GM18867 (cell line): ENCODE measurements around the gene ADH1C.
"Not testable (repeated sequence)": the region's sequence is repeated elsewhere in the genome, so short reads cannot be mapped to it uniquely, and the experiment has no call there.

Experiments used
- ATAC-seq: cut with Tn5 transposase; IDR thresholded peaks from one replicate; pipeline ENCODE4 v1.9.1; 2021; ENCODE audit warnings: mild to moderate bottlenecking, moderate library complexity; ENCODE audit not compliant: unreplicated experiment

Gene ADH1C

DNA sequence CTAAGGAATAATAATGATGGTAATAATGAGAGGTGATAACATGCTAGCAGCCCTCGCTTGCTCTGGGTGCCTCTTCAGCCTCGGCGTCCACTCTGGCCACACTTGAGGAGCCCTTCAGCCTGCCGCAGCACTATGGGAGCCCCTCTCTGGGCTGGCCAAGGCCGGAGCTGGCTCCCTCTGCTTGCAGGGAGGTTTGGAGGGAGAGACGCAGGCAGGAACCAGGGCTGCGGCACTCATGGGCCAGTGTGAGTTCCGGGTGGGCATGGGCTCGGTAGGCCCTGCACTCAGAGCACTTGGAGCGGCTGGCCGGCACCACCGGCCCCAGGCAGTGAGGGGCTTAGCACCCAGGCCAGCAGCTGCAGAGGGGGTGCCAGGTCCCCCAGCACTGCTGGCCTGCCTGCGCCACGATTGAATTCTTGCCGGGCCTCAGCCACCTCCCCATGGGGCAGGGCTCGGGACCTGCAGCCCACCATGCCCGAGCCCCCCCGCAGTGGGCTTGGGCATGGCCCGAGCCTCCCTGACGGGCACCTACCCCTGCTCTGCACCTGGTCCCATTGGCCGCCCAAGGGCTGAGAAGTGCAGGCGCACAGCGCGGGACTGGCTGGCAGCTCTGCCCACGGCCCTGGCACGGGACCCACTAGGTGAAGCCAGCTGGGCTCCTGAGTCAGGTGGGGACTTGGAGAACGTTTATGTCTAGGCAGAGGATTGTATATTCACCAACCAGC lies 7.1 kb upstream of the ADH1C start:
- no peak for ATAC-seq

GRCh38 chr4:99357948-99358347 lies 5.4 kb upstream of the ADH1C start:
- ATAC-seq, result no peak

GRCh38 chr4:99356992-99357391 lies 4.4 kb upstream of the ADH1C start:
- peak; percentile 95 for ATAC-seq

DNA sequence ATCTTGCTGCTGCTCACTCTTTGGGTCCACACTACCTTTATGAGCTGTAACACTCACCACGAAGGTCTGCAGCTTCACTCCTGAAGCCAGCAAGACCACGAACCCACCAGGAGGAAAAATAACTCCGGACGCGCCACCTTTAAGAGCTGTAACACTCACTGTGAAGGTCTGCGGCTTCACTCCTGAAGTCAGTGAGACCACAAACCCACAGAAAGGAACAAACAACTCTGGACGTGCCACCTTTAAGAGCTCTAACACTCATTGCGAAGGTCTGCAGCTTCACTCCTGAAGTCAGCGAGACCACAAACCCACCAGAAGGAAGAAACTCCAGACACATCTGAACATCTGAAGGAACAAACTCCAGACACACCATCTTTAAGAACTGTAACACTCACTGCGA lies 3.6 kb upstream of the ADH1C start:
- ATAC-seq, result not testable (repeated sequence)

DNA sequence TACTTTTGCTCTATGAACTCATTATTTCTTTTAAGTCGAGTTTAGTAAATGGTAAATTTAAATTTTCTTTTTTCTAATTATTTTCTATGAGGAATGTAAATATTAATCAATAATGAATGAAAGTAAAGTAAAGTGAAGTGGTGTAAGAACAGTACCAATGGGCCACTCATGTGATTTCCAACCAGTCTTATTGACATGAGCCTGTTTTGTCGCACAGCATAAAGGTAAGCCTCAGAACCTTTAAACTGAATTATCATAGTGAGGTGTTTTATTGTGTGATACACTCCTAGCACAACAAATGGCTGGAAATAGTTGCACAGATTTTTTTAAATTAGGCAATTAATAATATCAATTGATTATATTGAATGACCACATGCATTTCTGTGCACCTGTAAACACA lies 1.1 kb downstream of the ADH1C start:
- no peak for ATAC-seq

DNA sequence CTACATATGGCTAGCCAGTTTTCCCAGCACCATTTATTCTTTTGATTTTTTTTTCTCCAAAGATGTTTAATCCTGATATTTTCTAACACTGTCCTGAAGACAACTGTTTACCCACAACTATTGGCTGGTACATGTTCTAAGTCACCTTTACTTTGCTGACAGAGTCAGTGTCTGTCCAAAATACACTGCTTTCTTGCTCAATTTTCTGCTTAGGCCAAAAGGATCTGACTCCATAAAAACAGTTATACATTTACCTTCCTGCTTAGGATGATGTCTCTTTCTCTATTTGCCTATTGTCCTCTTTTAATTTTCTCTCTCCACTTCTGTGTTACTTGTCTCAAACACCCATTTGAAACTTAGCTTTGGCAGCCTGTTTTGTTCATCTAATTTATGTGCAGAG lies 3.2 kb downstream of the ADH1C start:
- ATAC-seq, result no peak

DNA sequence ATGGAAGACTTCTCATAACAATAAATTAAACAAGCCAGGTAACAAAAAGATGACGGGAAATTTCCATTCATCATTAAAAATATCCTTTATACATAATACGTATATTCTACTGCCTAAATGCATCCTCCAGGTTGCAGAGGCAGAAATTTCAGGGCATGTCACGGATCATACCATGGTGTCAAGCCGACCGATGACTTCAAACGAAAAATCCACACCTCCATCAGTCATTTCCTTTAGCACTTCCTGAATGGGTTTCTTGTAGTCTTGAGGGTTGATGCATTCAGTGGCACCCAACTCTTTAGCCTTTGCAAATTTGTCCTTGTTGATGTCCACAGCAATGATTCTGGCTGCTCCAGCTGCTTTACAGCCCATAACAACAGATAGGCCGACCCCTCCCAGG lies 9.9 kb downstream of the ADH1C start:
- not testable (repeated sequence) for ATAC-seq

- ATAC-seq, result no peak
Observed at GRCh38 chr4:99341426-99341825, 11.1 kb downstream of the ADH1C start.

- no peak for ATAC-seq
Observed at GRCh38 chr4:99339172-99339571, 13.4 kb downstream of the ADH1C start.

GRCh38 chr4:99336553-99336952 lies 16.0 kb downstream of the ADH1C start:
- ATAC-seq, result no peak

DNA sequence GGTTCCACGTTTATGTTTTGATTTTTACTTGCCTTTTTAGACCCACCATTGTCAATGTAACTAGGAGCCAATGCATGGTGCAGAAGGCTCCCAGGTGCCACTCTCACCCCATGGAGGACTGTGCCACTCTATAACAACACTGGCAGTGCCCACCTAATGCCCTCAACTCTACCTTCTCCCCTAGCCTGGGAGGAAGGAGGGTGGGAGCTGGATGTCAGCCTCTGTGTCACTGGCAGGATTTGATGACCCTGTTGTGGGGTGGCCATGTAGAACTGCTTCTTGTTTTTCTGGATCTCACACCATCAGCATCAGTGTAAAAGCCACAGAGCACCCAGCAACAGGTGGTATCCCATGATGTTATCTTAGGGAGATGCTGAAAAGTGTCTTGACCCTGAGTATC lies 17.7 kb downstream of the ADH1C start:
- ATAC-seq, result no peak

GRCh38 chr4:99330648-99331047 lies 21.9 kb downstream of the ADH1C start:
- ATAC-seq, result no peak

DNA sequence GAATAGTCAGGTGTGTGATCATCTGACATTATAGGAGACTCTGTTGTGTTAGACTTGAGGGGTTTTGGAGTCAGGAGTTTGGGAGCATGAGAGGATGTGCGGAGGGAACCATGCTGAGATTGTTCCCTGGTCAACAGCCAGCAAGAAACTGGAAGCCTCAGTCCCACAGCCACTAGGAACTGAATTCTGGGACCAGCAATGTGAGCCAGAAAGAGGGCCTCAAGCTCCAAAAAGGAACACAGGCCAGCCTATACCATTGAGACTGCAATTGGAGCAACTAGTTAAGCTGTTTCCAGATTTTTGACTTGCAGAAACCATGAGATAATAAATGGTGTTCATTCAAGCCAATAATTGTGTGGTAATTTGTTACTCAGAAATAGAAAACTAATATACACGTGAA lies 22.7 kb downstream of the ADH1C start:
- no peak for ATAC-seq

DNA sequence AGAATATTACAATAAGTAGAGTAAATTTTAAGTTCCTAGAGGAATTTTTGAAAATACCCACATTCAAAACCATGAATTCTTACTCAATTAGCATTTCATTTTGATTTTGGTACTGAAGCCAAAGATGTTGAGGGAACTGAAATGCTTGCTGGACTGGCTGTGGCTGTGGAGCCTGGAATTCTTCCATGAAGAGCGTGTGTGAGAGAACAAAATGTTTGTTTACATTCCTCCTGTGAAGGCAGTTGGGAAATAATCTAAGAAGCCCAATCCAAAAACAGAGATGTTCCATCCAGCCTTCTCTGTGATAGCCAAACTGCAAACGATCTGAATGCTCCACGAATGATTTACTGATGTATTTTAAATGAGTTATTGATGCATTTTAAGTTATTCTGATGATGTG lies 27.6 kb downstream of the ADH1C start:
- no peak for ATAC-seq

- no peak for ATAC-seq
Observed at GRCh38 chr4:99324361-99324760, 28.2 kb downstream of the ADH1C start.

DNA sequence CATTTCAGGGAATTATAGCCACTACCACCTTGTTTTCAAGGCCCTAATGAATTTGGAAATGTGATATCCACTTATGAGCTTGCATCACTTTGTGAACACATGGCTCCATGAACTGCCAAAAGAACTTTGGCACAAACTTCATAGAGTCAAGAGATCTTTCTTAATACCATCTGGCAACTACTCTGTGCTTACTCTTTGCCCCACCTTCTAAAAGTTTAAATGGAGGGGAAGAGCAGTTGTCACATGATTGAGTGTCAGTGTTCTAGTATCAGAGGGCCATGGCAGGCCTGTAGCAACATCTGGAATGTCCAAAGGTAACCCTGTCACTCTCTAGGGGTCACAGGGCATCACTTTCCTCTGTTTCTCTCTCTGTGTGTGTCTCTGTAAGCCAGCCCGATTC lies 28.8 kb downstream of the ADH1C start:
- ATAC-seq, result no peak

DNA sequence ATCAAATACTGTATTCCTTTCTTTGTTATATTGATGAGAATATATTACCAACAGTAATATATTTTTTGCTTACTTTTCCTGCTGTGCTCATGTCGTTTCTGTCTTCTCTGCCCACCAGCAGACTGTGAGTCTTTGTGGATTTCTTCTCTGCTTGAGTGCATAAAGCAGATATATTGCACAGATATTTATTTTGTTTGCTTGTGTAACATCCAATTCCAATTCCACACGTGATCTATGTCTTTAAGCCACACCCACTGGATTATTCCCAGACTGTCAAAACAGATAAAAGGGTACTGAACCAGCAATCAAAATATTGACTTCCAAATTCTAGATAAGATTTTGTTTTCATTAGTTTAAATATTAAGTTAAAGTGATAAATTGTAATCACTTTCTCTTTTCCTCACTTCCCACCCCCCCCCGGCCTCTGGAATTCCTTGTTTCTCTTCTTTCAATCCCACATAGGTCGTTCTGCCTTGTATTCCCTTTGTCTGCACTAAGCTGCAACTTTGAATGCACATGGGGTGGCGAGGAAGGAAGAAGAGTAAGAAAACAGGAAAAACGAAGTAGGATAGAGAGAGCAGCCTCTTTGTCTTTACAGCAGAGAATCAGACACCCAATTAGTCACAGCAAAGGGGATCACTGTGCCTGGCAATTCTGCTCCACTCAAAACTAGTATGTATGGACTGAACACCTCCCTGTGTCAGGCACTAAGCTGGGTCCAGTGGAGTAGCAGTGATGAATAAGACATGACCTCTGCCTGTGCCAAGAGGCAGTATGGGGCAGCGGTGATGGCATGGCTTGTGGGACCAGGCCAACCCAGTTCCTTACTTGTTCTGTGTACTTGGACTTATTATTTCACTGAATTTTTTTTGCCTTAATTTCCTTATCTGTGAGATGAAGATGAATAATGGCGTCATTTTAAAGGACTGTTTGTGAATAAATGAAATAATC lies 31.0 kb downstream of the ADH1C start, which contains the start of gene ADH1B:
Gene ADH1B, minus strand, starts transcription at position 161 of the 951 bp plus-strand sequence. Its CDS starts 70 bp downstream, at position 91.
- no peak for ATAC-seq

GRCh38 chr4:99317811-99318210 lies 34.7 kb downstream of the ADH1C start:
- ATAC-seq, result not testable (repeated sequence)

- no peak for ATAC-seq
Observed at GRCh38 chr4:99317354-99317753, 35.2 kb downstream of the ADH1C start.

GRCh38 chr4:99315839-99316238 lies 36.7 kb downstream of the ADH1C start:
- no peak for ATAC-seq

DNA sequence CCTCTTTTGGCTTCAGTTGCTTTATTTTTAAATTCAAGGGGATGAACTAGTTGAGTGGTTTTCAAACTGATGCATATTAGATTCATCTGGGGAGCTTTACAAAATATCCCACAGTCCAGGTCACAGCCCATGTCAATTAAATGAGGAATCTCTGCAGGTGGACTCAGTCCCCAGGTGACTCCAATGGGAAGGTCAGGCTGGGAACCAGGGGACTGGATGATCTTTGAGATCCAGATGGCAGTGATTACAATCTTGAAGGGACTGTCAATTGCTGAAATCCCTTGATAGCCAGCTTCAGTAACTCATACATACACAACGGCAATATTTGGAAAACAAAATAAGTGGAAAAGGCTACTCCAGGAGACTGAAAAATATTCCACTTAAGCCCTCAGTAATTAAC lies 38.3 kb downstream of the ADH1C start:
- no peak for ATAC-seq

DNA sequence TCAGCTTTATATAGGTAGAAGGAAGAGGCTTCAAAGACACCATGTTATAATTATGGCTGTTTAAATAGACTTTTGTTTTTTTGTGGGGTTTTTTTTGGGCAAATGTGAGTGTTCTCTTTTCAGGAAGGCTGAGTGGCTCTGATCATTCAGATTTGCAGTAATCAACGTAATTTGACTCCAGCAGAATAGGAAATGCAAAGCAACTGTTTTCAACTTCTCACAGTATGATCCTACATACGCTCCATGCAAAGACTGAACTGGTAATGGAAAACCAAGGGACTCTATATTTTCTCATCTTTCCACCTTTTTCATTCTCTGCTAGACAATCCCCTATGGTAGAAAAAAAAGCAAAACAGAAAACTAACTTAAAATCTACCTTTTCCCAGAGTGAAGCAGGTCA lies 42.2 kb downstream of the ADH1C start:
- ATAC-seq, result no peak
